Effector CD4-positive, alpha-beta T cell (primary cell): Measurements from ENCODE around the gene CHRM4.
A peak's percentile ranks its signal among the peaks of the same experiment; 100 is the strongest.
"Not testable (repeated sequence)": the region's sequence is repeated elsewhere in the genome, so short reads cannot be mapped to it uniquely, and the experiment has no call there.

Experiments used
- DNase-seq: peaks from one replicate; pipeline ENCODE4 v3.0.0-alpha.2; 2020

CHRM4 gene

GRCh38 chr11:46381819-46382645 lies 9.5 kb downstream of the CHRM4 start:
- DNase-seq = no peak

- no peak for DNase-seq
These were observed 10.3 kb downstream of the CHRM4 start, which contains the start of gene MDK for GRCh38 chr11:46381048-46381818. Gene MDK (plus strand): TSS chr11:46381669. CDS start chr11:46382058, 389 bp downstream.

- peak; percentile 23 for DNase-seq
These were observed 11.1 kb downstream of the CHRM4 start for GRCh38 chr11:46380340-46381047.

- not testable (repeated sequence) for DNase-seq
These were observed 11.9 kb downstream of the CHRM4 start for GRCh38 chr11:46379482-46380293.

- no peak for DNase-seq
These were observed 12.6 kb downstream of the CHRM4 start for GRCh38 chr11:46378811-46379481.

- DNase-seq = no peak
These were observed 13.3 kb downstream of the CHRM4 start for GRCh38 chr11:46378296-46378695.

GRCh38 chr11:46377831-46378230 lies 13.7 kb downstream of the CHRM4 start:
- DNase-seq = no peak

- DNase-seq = no peak
These were observed 14.3 kb downstream of the CHRM4 start for GRCh38 chr11:46377290-46377689.

- DNase-seq = no peak
These were observed 15.1 kb downstream of the CHRM4 start for GRCh38 chr11:46376258-46377050.

- DNase-seq = no peak
These were observed 16.0 kb downstream of the CHRM4 start for GRCh38 chr11:46375392-46376101.

GRCh38 chr11:46374815-46375214 lies 16.8 kb downstream of the CHRM4 start:
- no peak for DNase-seq

GRCh38 chr11:46373787-46374740 lies 17.5 kb downstream of the CHRM4 start:
- DNase-seq = no peak

GRCh38 chr11:46372501-46372900 lies 19.1 kb downstream of the CHRM4 start:
- not testable (repeated sequence) for DNase-seq

GRCh38 chr11:46372086-46372485 lies 19.5 kb downstream of the CHRM4 start:
- DNase-seq = no peak

GRCh38 chr11:46371262-46371661 lies 20.3 kb downstream of the CHRM4 start:
- DNase-seq = not testable (repeated sequence)

- DNase-seq = no peak
These were observed 21.3 kb downstream of the CHRM4 start for GRCh38 chr11:46370253-46370652.

GRCh38 chr11:46369458-46370152 lies 22.0 kb downstream of the CHRM4 start:
- DNase-seq = peak; percentile 39

- no peak for DNase-seq
These were observed 23.7 kb downstream of the CHRM4 start for GRCh38 chr11:46367916-46368267.
